Body of pancreas (tissue), 4 donors: ENCODE data around the gene SYT2. TPM values are rescaled to one million over a fixed set of nuclear protein-coding genes. Genes with fewer than 3 reads are reported as not detected.
"Not testable (repeated sequence)": the region's sequence is repeated elsewhere in the genome, so short reads cannot be mapped to it uniquely, and the experiment has no call there.

Experiments
- ATAC-seq: fragments of 150-250 bp; one replicate; pipeline ENCODE4 v1.9.1; 2016
- DNase-seq, 4 donors: peaks; one replicate each; pipeline ENCODE4 v3.0.0-alpha.2; 2019
- H3K27ac ChIP-seq, 4 donors: fragments of 200-600 bp; sonication (generic); 1 replicate in 3 of 4; 2 replicates in 1 of 4; pipeline versions ENCODE4 v1.5.1 to v1.6.1; 2016 to 2019; ENCODE audit warnings: mild to moderate bottlenecking in 1 of 4, mixed read lengths in 1 of 4, moderate library complexity in 1 of 4
- H3K27me3 ChIP-seq, 2 donors: fragments of 200-600 bp; sonication (generic); one replicate each; pipeline ENCODE4 v1.6.0; 2016; ENCODE audit warnings: mild to moderate bottlenecking in 1 of 2
- H3K36me3 ChIP-seq, 2 donors: fragments of 200-600 bp; sonication (generic); replicated peaks in 1 of 2; 2 replicates each; pipeline ENCODE4 v1.5.1; 2016; ENCODE audit warnings: low read depth in 2 of 2; ENCODE audit not compliant: insufficient read depth in 1 of 2
- H3K4me1 ChIP-seq: fragments of 200-600 bp; sonication (generic); one replicate; pipeline ENCODE4 v1.6.0; 2016
- H3K4me3 ChIP-seq, 2 donors: fragments of 200-600 bp; sonication (generic); 1 replicate in 1 of 2; 2 replicates in 1 of 2; pipeline ENCODE4 v1.5.1; 2016 to 2019
- H3K9me3 ChIP-seq, 3 donors: fragments of 200-600 bp; sonication (generic); 1 replicate in 2 of 3; 2 replicates in 1 of 3; pipeline ENCODE4 v1.5.1; 2016
- CTCF ChIP-seq, 7 experiments: fragments of 450-650 bp in 4 of 7; fragments of 200-600 bp in 3 of 7; sonication (generic) in 3 of 7; IDR thresholded peaks; one replicate each; pipeline ENCODE4 v1.5.1; 2016 to 2019; ENCODE audit warnings: antibody characterized with exemption in 7 of 7
- POLR2A ChIP-seq, 3 donors: fragments of 450-650 bp; IDR thresholded peaks; one replicate each; pipeline ENCODE4 v1.6.1; 2016; ENCODE audit warnings: antibody characterized with exemption in 3 of 3, mild to moderate bottlenecking in 2 of 3
- WGBS, 2 donors: methylation state at CpG; one replicate each; pipeline ENCODE4 v1.1.5; 2017; 5-methylcytosine and 5-hydroxymethylcytosine counted together
- intact Hi-C: fragments of 100-400 bp; cut with DNase I; formaldehyde crosslinking; loops from one replicate; pipeline ENCODE4 v1.15.1; 2023
- total RNA-seq, 2 donors: library from RNA; depleted of rRNA; stranded (reverse); fragments of >200 nt; gene quantifications; one replicate each; pipeline ENCODE4 v1.1.0, GENCODE V29; 2016

SYT2 gene
- total RNA-seq, 2 donors from 2014 or later: not detected

GRCh38 chr1:202622388-202622787, 87.9 kb downstream of the SYT2 start:
- peaks cover 18% of the 10 kb centered on the region for H3K4me1 ChIP-seq
- no peak overlapping the region for H3K27ac ChIP-seq
- intact Hi-C loops: no loop called here
- H3K9me3 ChIP-seq: no peaks in the 10 kb centered on the region
- no peak for ATAC-seq
- no peak overlapping the region for H3K4me3 ChIP-seq
- H3K27me3 ChIP-seq: no peaks in the 10 kb centered on the region
- WGBS, 2 donors: 88 to 93% methylated on average over 8 of the region's 8 CpGs
- TF ChIP-seq CTCF (IDR thresholded peaks at IDR 0.05) (no peak), POLR2A (IDR thresholded peaks at IDR 0.05) (no peak)
- H3K36me3 ChIP-seq: no peaks in the 10 kb centered on the region
- DNase-seq: no peak

- Histone ChIP-seq H3K9me3 (no peaks in the 10 kb centered on the region), H3K4me3 (no peak overlapping the region), H3K4me1 (peaks cover 18% of the 10 kb centered on the region), H3K27me3 (no peaks in the 10 kb centered on the region), H3K27ac (no peak overlapping the region), H3K36me3 (no peaks in the 10 kb centered on the region)
- ATAC-seq (no peak), DNase-seq (no peak)
- TF ChIP-seq POLR2A (IDR thresholded peaks at IDR 0.05) (no peak), CTCF (IDR thresholded peaks at IDR 0.05) (no peak)
- 88 to 100% methylated on average over 1 to 3 of the region's 3 CpGs for WGBS, 2 donors
- intact Hi-C loops: no loop called here
Observed at GRCh38 chr1:202621446-202621845, 88.8 kb downstream of the SYT2 start.

GRCh38 chr1:202620036-202620435, 90.2 kb downstream of the SYT2 start:
- H3K36me3 ChIP-seq, H3K27ac ChIP-seq, ATAC-seq, H3K9me3 ChIP-seq, intact Hi-C loops, H3K4me3 ChIP-seq, H3K27me3 ChIP-seq, DNase-seq: not testable (repeated sequence)
- H3K4me1 ChIP-seq: peaks cover 15% of the 10 kb centered on the region
- 90 to 100% methylated on average over 2 of the region's 2 CpGs for WGBS, 2 donors

- Histone ChIP-seq H3K9me3 (no peaks in the 10 kb centered on the region), H3K4me1 (peaks cover 15% of the 10 kb centered on the region), H3K27me3 (no peaks in the 10 kb centered on the region), H3K36me3 (no peaks in the 10 kb centered on the region), H3K27ac (peak overlapping the region in 1 of 4 donors; percentile 30), H3K4me3 (no peak overlapping the region)
- WGBS, 2 donors: 56 to 62% methylated on average over 2 of the region's 2 CpGs
- DNase-seq: peak; percentile 30 to 66 (median 50)
- ATAC-seq: peak; percentile 36
- intact Hi-C loops: no loop called here
- TF ChIP-seq CTCF (IDR thresholded peaks at IDR 0.05): no peak
- no peak for TF ChIP-seq POLR2A (IDR thresholded peaks at IDR 0.05)
Observed at GRCh38 chr1:202619505-202619904, 90.7 kb downstream of the SYT2 start.

- peak overlapping the region in 1 of 4 donors; percentile 30 for H3K27ac ChIP-seq
- H3K4me1 ChIP-seq: peaks cover 15% of the 10 kb centered on the region
- ATAC-seq (peak; percentile 63), DNase-seq (peak in 3 of 4 donors; percentile 29 to 51 (median 39))
- WGBS, 2 donors: 14 to 26% methylated on average over 11 of the region's 11 CpGs
- H3K4me3 ChIP-seq, H3K9me3 ChIP-seq, H3K36me3 ChIP-seq, intact Hi-C loops, H3K27me3 ChIP-seq: not testable (repeated sequence)
Observed at GRCh38 chr1:202619012-202619411, 91.2 kb downstream of the SYT2 start.

GRCh38 chr1:202616355-202616915, 93.8 kb downstream of the SYT2 start:
- DNase-seq (no peak), ATAC-seq (no peak)
- WGBS, 2 donors: 82 to 94% methylated on average over 13 of the region's 13 CpGs
- Histone ChIP-seq H3K27ac (no peak overlapping the region), H3K9me3 (no peaks in the 10 kb centered on the region), H3K4me3 (no peak overlapping the region), H3K27me3 (no peaks in the 10 kb centered on the region), H3K4me1 (peaks cover 15% of the 10 kb centered on the region), H3K36me3 (no peaks in the 10 kb centered on the region)
- TF ChIP-seq POLR2A (IDR thresholded peaks at IDR 0.05) (no peak), CTCF (IDR thresholded peaks at IDR 0.05) (no peak)
- intact Hi-C loops: no loop called here
